ENCODE data around the gene KLHL2.
"Not testable (repeated sequence)": the region's sequence is repeated elsewhere in the genome, so short reads cannot be mapped to it uniquely, and the experiment has no call there.

DNA sequence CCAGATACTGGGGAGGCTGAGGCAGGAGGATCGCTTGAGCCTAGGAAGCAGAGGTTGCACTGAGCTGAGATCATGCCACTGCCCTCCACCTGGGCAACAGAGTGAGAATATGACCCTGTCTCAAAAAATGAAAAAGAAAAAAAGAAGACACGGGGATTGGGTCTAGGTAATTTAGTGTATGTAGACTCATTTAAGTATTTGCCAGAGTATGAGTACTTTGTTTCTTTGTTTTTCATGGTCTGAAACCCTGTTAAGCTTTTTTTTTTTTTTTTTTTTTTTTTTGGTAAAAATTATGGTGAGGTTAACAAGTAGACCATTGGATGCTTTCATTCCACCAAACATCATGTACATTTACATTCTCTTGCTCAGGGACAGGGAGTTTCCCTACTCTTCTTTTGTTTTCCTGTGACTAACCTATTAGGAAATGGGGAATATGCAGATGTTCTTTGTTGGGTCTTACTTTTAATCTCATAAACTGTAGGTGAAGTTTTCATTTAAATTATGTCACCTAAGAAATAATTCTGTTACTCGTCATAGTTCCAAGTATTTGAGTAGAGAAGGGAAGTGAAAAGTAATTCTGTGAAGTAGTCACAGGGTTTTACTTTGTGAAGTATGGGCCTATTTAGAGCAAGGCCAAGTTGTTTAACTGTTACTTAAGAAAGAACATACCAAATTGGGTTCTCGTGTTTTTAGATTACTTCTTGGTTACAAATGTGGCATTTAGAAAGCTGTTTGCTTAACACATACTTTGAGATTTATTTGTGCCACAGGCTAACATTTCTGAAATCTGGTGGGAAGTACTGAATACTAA, 25.5 kb downstream of the KLHL2 start:
- TF ChIP-seq, protein P1, sequence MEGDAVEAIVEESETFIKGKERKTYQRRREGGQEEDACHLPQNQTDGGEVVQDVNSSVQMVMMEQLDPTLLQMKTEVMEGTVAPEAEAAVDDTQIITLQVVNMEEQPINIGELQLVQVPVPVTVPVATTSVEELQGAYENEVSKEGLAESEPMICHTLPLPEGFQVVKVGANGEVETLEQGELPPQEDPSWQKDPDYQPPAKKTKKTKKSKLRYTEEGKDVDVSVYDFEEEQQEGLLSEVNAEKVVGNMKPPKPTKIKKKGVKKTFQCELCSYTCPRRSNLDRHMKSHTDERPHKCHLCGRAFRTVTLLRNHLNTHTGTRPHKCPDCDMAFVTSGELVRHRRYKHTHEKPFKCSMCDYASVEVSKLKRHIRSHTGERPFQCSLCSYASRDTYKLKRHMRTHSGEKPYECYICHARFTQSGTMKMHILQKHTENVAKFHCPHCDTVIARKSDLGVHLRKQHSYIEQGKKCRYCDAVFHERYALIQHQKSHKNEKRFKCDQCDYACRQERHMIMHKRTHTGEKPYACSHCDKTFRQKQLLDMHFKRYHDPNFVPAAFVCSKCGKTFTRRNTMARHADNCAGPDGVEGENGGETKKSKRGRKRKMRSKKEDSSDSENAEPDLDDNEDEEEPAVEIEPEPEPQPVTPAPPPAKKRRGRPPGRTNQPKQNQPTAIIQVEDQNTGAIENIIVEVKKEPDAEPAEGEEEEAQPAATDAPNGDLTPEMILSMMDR (IDR thresholded peaks at IDR 0.05): not testable (repeated sequence)
- not testable (repeated sequence) for TF ChIP-seq POLR2A (IDR thresholded peaks at IDR 0.05)

All from body of pancreas (tissue), 4 donors.